CD14-positive monocyte (primary cell): ENCODE measurements around the gene MYRFL. TPM values are rescaled to one million over a fixed set of nuclear protein-coding genes. Genes with fewer than 3 reads are reported as not detected.
A peak's percentile ranks its signal among the peaks of the same experiment; 100 is the strongest.

Experiments used
- DNase-seq, 3 donors: peaks; one replicate each; pipeline ENCODE4 v3.0.0-alpha.2; 2011 to 2022
- H2AFZ ChIP-seq: 2 replicates; pipeline ENCODE4 v1.6.0; 2012; ENCODE audit warnings: mild to moderate bottlenecking, low read depth, low read length, inconsistent platforms; ENCODE audit not compliant: insufficient read depth, poor library complexity, severe bottlenecking
- H3K27ac ChIP-seq, 2 donors: 1 replicate in 1 of 2; 2 replicates in 1 of 2; pipeline ENCODE4 v1.5.1; 2012 to 2013; ENCODE audit warnings: low read length in 2 of 2, control low read depth in 1 of 2, inconsistent platforms in 1 of 2, low read depth in 1 of 2, mild to moderate bottlenecking in 1 of 2
- H3K27me3 ChIP-seq, 2 donors: one replicate each; pipeline versions ENCODE4 v1.6.0 to v1.6.1; 2011 to 2013; ENCODE audit warnings: low read length in 2 of 2; ENCODE audit not compliant: control insufficient read depth in 2 of 2, insufficient read depth in 2 of 2
- H3K36me3 ChIP-seq, 2 donors: replicated peaks in 1 of 2; 1 replicate in 1 of 2; 2 replicates in 1 of 2; pipeline versions ENCODE4 v1.5.1 to v1.6.1; 2012 to 2013; ENCODE audit warnings: low read length in 2 of 2, control low read depth in 1 of 2, inconsistent platforms in 1 of 2, mild to moderate bottlenecking in 1 of 2; ENCODE audit not compliant: insufficient read depth in 2 of 2, control insufficient read depth in 1 of 2
- H3K4me1 ChIP-seq, 2 donors: 1 replicate in 1 of 2; 2 replicates in 1 of 2; pipeline versions ENCODE4 v1.5.1 to v1.6.1; 2012 to 2013; ENCODE audit warnings: low read length in 2 of 2, control low read depth in 1 of 2, inconsistent platforms in 1 of 2, mild to moderate bottlenecking in 1 of 2, moderate library complexity in 1 of 2; ENCODE audit not compliant: insufficient read depth in 2 of 2, control insufficient read depth in 1 of 2
- H3K4me2 ChIP-seq: replicated peaks from 2 replicates; pipeline ENCODE3; 2012; ENCODE audit warnings: low read length, moderate library complexity, mild to moderate bottlenecking; ENCODE audit not compliant: poor library complexity, severe bottlenecking; ENCODE audit errors: extremely low read depth
- H3K4me3 ChIP-seq, 3 experiments: fragments of 200-600 bp in 1 of 3; sonication (generic) in 1 of 3; replicated peaks in 1 of 3; 1 replicate in 2 of 3; 2 replicates in 1 of 3; pipeline ENCODE4 v1.5.1; 2011 to 2013; ENCODE audit warnings: low read length in 3 of 3, mild to moderate bottlenecking in 3 of 3, control low read depth in 2 of 3, low read depth in 2 of 3, inconsistent platforms in 1 of 3, moderate library complexity in 1 of 3
- H3K79me2 ChIP-seq: 2 replicates; pipeline ENCODE4 v1.6.0; 2012; ENCODE audit warnings: mild to moderate bottlenecking, control low read depth, inconsistent platforms, low read length, moderate library complexity; ENCODE audit not compliant: insufficient read depth
- H3K9ac ChIP-seq: 2 replicates; pipeline ENCODE4 v1.6.0; 2017; ENCODE audit warnings: low read length, mild to moderate bottlenecking; ENCODE audit not compliant: insufficient read depth, poor library complexity, severe bottlenecking
- H3K9me3 ChIP-seq, 2 donors: replicated peaks in 1 of 2; 1 replicate in 1 of 2; 2 replicates in 1 of 2; pipeline versions ENCODE4 v1.5.1 to v1.6.1; 2012 to 2013; ENCODE audit warnings: low read length in 2 of 2, control low read depth in 1 of 2; ENCODE audit not compliant: control insufficient read depth in 1 of 2, insufficient read depth in 1 of 2
- H4K20me1 ChIP-seq: 2 replicates; pipeline ENCODE4 v1.6.0; 2012; ENCODE audit warnings: mild to moderate bottlenecking, low read length, control low read depth, moderate library complexity; ENCODE audit not compliant: insufficient read depth
- H3K27ac Mint-ChIP-seq, 7 donors: one replicate each; pipeline ENCODE4 v1.8.0; 2020; ENCODE audit warnings: mild to moderate bottlenecking in 7 of 7, mixed read lengths in 7 of 7, moderate library complexity in 6 of 7, inconsistent platforms in 2 of 7
- H3K27me3 Mint-ChIP-seq, 3 donors: one replicate each; pipeline ENCODE4 v1.8.0; 2021 to 2022; ENCODE audit warnings: low read depth in 3 of 3, mild to moderate bottlenecking in 3 of 3, mixed read lengths in 3 of 3, moderate library complexity in 3 of 3, inconsistent platforms in 1 of 3
- H3K36me3 Mint-ChIP-seq, 2 donors: one replicate each; pipeline ENCODE4 v1.8.0; 2020; ENCODE audit warnings: mixed read lengths in 2 of 2, inconsistent platforms in 1 of 2, mild to moderate bottlenecking in 1 of 2
- H3K4me1 Mint-ChIP-seq: one replicate; pipeline ENCODE4 v1.8.0; 2020; ENCODE audit warnings: mild to moderate bottlenecking, mixed read lengths
- H3K4me3 Mint-ChIP-seq, 2 donors: one replicate each; pipeline ENCODE4 v1.8.0; 2020; ENCODE audit warnings: mild to moderate bottlenecking in 2 of 2, mixed read lengths in 2 of 2, moderate library complexity in 1 of 2
- H3K9me3 Mint-ChIP-seq, 7 donors: one replicate each; pipeline ENCODE4 v1.8.0; 2020 to 2022; ENCODE audit warnings: mixed read lengths in 7 of 7, mild to moderate bottlenecking in 6 of 7, moderate library complexity in 6 of 7, inconsistent platforms in 2 of 7
- WGBS: methylation state at CpG from one replicate; pipeline ENCODE4 v1.1.5; 2013; ENCODE audit warnings: missing lambda C conversion rate; ENCODE audit not compliant: insufficient coverage; 5-methylcytosine and 5-hydroxymethylcytosine counted together
- intact Hi-C, 2 donors: fragments of 100-400 bp; cut with micrococcal nuclease; formaldehyde crosslinking; loops; one replicate each; pipeline versions ENCODE4 v1.15.0 to v1.15.1; 2023
- polyA plus RNA-seq, 3 donors: library from polyadenylated mRNA; depleted of rRNA in 1 of 3; unstranded in 2 of 3; stranded (reverse) in 1 of 3; fragments of 300-500 nt in 2 of 3; fragments of >200 nt in 1 of 3; fragmentation: Illumina TruSeq in 2 of 3; gene quantifications; 1 replicate in 2 of 3; 2 replicates in 1 of 3; pipeline ENCODE4 v1.2.3, GENCODE V29; 2012 to 2021
- TF ChIP-seq, protein P1 (sequence below): fragments of 200-600 bp; IDR thresholded peaks from one replicate; pipeline ENCODE4 v1.8.0; 2022; ENCODE audit warnings: antibody characterized with exemption, mild to moderate bottlenecking

The MYRFL gene
- polyA plus RNA-seq, 3 donors = not detected

DNA sequence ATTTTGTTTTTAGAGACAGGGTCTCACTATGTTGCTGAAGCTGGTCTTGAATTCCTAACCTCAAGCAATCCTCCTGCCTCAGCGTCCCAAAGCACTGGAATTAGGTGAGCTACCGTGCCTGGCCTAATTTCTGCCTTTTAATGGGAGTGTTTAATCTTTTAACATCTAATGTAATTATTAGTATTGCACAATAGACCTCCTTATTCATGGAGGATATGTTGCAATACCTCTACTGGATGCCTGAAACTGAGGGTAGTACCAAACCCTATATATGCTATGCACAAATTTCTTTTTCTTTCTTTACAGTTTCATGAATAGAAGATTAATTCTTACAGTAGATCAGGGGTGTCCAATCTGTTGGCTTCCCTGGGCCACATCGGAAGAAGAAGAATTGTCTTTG lies 47.8 kb downstream of the MYRFL start:
- TF ChIP-seq, protein P1, sequence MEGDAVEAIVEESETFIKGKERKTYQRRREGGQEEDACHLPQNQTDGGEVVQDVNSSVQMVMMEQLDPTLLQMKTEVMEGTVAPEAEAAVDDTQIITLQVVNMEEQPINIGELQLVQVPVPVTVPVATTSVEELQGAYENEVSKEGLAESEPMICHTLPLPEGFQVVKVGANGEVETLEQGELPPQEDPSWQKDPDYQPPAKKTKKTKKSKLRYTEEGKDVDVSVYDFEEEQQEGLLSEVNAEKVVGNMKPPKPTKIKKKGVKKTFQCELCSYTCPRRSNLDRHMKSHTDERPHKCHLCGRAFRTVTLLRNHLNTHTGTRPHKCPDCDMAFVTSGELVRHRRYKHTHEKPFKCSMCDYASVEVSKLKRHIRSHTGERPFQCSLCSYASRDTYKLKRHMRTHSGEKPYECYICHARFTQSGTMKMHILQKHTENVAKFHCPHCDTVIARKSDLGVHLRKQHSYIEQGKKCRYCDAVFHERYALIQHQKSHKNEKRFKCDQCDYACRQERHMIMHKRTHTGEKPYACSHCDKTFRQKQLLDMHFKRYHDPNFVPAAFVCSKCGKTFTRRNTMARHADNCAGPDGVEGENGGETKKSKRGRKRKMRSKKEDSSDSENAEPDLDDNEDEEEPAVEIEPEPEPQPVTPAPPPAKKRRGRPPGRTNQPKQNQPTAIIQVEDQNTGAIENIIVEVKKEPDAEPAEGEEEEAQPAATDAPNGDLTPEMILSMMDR = no peak
- 17% methylated on average over 1 of the region's 3 CpGs for WGBS
- intact Hi-C loops = no loop called here
- H4K20me1 ChIP-seq = no peaks in the 10 kb centered on the region
- peak; percentile 3 to 28 (median 25) for DNase-seq
- H3K4me3 ChIP-seq = peak overlapping the region in 1 of 3 experiments; percentile 25
- H3K4me1 Mint-ChIP-seq = peaks cover 13% of the 10 kb centered on the region
- no peaks in the 10 kb centered on the region for H3K27me3 ChIP-seq
- H3K9me3 ChIP-seq = no peaks in the 10 kb centered on the region
- peak overlapping the region; percentile 10 for H2AFZ ChIP-seq
- H3K79me2 ChIP-seq = no peaks in the 10 kb centered on the region
- H3K27ac ChIP-seq = no peak overlapping the region
- H3K27ac Mint-ChIP-seq = peak overlapping the region in 2 of 7 donors; percentile 50 to 63
- H3K4me3 Mint-ChIP-seq = peak overlapping the region in 1 of 2 donors; percentile 44
- peaks cover 10 to 18% of the 10 kb centered on the region in 2 donors for H3K4me1 ChIP-seq
- H3K9ac ChIP-seq = no peak overlapping the region
- no peaks in the 10 kb centered on the region for H3K36me3 Mint-ChIP-seq
- H3K4me2 ChIP-seq = peak overlapping the region; percentile 51
- H3K36me3 ChIP-seq = no peaks in the 10 kb centered on the region
- H3K9me3 Mint-ChIP-seq = no peaks in the 10 kb centered on the region
- peaks cover 7 to 11% (median 9%) of the 10 kb centered on the region in 3 donors for H3K27me3 Mint-ChIP-seq

DNA sequence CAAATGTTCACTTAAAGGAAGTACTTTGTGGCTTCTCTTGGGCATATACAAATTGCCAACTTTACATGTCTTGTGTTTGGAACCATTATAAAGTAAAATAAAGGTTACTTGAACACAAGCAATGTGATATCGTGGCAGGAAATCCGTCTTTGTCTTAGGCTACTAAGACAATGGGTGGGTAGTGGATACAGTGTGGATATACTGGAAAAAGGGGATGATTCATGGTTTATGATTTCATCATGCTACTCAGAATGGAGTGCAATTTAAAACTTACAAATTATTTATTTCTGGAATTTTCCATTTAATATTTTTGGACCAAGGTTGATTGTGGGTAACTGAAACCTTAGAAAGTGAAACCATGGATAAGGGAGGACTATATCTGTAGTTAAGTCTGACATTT lies 48.4 kb downstream of the MYRFL start:
- intact Hi-C loops = no loop called here
- Histone ChIP-seq H3K4me2 (peak overlapping the region; percentile 51), H2AFZ (peak overlapping the region; percentile 10), H3K9ac (no peak overlapping the region), H4K20me1 (no peaks in the 10 kb centered on the region), H3K4me3 (peak overlapping the region in 1 of 3 experiments; percentile 25), H3K4me1 (peaks cover 10 to 18% of the 10 kb centered on the region in 2 donors), H3K36me3 (no peaks in the 10 kb centered on the region), H3K27me3 (no peaks in the 10 kb centered on the region), H3K27ac (no peak overlapping the region), H3K9me3 (no peaks in the 10 kb centered on the region), H3K79me2 (no peaks in the 10 kb centered on the region)
- Mint-ChIP-seq H3K9me3 (no peaks in the 10 kb centered on the region), H3K4me1 (peaks cover 13% of the 10 kb centered on the region), H3K27ac (no peak overlapping the region), H3K4me3 (no peak overlapping the region), H3K27me3 (peaks cover 7 to 11% (median 9%) of the 10 kb centered on the region in 3 donors), H3K36me3 (no peaks in the 10 kb centered on the region)
- TF ChIP-seq, protein P1 = no peak
- whole genome bisulfite sequencing = no CpG with 5 or more reads among the region's 2 CpGs
- no peak for DNase-seq
